ENCODE data around the gene SEMA5B. TPM values are rescaled to one million over a fixed set of nuclear protein-coding genes. Genes with fewer than 3 reads are reported as not detected.
A peak's percentile ranks its signal among the peaks of the same experiment; 100 is the strongest.

The SEMA5B gene
- polyA plus RNA-seq, 1 of the 3 experiments (the other 2 are of a cell fraction): 0.43 TPM

- Histone ChIP-seq H3K27me3 (ENCODE audit: insufficient read depth) (no peaks in the 10 kb centered on the region), H3K4me3 (ENCODE audit: low read depth in 2 of 2, low read length in 1 of 2) (no peak overlapping the region), H4K20me1 (ENCODE audit: insufficient read depth) (no peaks in the 10 kb centered on the region), H3K9me2 (no peaks in the 10 kb centered on the region), H2AFZ (ENCODE audit: low read depth) (no peak overlapping the region), H3K4me2 (no peak overlapping the region), H3F3A (replicated peaks; ENCODE audit: insufficient read depth) (no peaks in the 10 kb centered on the region), H3K36me3 (replicated peaks in 1 of 2; ENCODE audit: control insufficient read depth in 1 of 2, insufficient read depth in 2 of 2, low read length in 1 of 2) (no peaks in the 10 kb centered on the region), H3K27ac (ENCODE audit: low read depth in 2 of 2, low read length in 1 of 2) (peak overlapping the region in 1 of 2 experiments; percentile 84; a peak in 2 of 4 replicates), H3K9me3 (no peaks in the 10 kb centered on the region), H3K9ac (no peak overlapping the region), H3K79me2 (ENCODE audit: insufficient read depth) (no peaks in the 10 kb centered on the region), H3K4me1 (ENCODE audit: control insufficient read depth in 1 of 2, insufficient read depth in 2 of 2, low read depth in 1 of 2, low read length in 1 of 2) (peaks cover 0 to 28% of the 10 kb centered on the region in 2 experiments; a peak in 2 of 4 replicates)
- ChIA-PET CTCF (interaction anchor here (0.8 to 15.7 kb wide), 5 partner anchors 38 to 144 kb away, joined by 3 to 342 read pairs (median 4); partner anchors contain the start of gene SEMA5B), POLR2A (interaction anchor here (1.2 to 1.3 kb wide), 2 partner anchors 131 to 520 kb away, joined by 3 read pairs; partner anchors contain the start of gene WDR5B)
- DNase-seq: peak; percentile 68
- TF ChIP-seq GATA2 (CRISPR knock-in tag; IDR thresholded peaks at IDR 0.05) (peak; percentile 86), RCOR1 (IDR thresholded peaks at IDR 0.05; ENCODE audit: low read length) (peak; percentile 78), RAD21 (IDR thresholded peaks at IDR 0.05; ENCODE audit: low read length) (peak; percentile 16; the same call in 1 of the 2 replicates), GABPA (IDR thresholded peaks at IDR 0.05; ENCODE audit: low read depth) (no peak), EP300 (IDR thresholded peaks at IDR 0.05; ENCODE audit: borderline replicate concordance in 1 of 2, low read depth in 1 of 2, low read length in 1 of 2) (peak in 1 of 2 experiments; percentile 82; a peak in 2 of 4 replicates), CHD2 (IDR thresholded peaks at IDR 0.05; ENCODE audit: low read length, partially characterized antibody) (peak; percentile 58), MAX (IDR thresholded peaks at IDR 0.05; ENCODE audit: low read depth) (no peak), JUND (IDR thresholded peaks at IDR 0.05) (no peak), FOXJ3 (CRISPR knock-in tag; IDR thresholded peaks at IDR 0.05) (no peak), MXI1 (IDR thresholded peaks at IDR 0.05; ENCODE audit: low read depth, low read length) (peak; percentile 39; the same call in 1 of the 2 replicates)
- TF ChIP-seq, protein P1, sequence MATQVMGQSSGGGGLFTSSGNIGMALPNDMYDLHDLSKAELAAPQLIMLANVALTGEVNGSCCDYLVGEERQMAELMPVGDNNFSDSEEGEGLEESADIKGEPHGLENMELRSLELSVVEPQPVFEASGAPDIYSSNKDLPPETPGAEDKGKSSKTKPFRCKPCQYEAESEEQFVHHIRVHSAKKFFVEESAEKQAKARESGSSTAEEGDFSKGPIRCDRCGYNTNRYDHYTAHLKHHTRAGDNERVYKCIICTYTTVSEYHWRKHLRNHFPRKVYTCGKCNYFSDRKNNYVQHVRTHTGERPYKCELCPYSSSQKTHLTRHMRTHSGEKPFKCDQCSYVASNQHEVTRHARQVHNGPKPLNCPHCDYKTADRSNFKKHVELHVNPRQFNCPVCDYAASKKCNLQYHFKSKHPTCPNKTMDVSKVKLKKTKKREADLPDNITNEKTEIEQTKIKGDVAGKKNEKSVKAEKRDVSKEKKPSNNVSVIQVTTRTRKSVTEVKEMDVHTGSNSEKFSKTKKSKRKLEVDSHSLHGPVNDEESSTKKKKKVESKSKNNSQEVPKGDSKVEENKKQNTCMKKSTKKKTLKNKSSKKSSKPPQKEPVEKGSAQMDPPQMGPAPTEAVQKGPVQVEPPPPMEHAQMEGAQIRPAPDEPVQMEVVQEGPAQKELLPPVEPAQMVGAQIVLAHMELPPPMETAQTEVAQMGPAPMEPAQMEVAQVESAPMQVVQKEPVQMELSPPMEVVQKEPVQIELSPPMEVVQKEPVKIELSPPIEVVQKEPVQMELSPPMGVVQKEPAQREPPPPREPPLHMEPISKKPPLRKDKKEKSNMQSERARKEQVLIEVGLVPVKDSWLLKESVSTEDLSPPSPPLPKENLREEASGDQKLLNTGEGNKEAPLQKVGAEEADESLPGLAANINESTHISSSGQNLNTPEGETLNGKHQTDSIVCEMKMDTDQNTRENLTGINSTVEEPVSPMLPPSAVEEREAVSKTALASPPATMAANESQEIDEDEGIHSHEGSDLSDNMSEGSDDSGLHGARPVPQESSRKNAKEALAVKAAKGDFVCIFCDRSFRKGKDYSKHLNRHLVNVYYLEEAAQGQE (IDR thresholded peaks at IDR 0.05; ENCODE audit: low read depth, low read length): no peak
- 17% methylated on average over 6 of the region's 9 CpGs for WGBS (ENCODE audit: low lambda C conversion rate)
These were observed 91.2 kb downstream of the SEMA5B start for GRCh38 chr3:122936335-122936734.

DNA sequence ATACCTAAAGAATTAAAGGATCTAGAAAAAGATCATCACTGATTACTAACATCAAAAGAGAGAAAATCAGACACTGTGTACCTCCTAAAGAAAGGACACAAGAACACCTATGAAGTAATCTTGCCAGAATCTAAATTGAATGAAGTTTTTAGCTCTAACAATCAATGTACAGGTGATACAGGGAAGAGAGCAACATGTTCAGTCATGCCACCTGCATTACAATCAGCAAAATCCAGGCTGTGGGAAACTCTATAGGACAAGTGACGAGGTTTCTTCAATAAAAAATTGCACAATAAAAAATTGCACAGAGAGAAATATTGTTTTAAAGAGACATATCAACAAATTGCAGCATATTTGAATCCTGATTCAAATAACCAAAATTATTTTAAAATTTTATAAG, 93.3 kb downstream of the SEMA5B start:
- no peaks in the 10 kb centered on the region for H3F3A ChIP-seq (replicated peaks; ENCODE audit: insufficient read depth)
- no peak overlapping the region for H3K4me2 ChIP-seq
- peaks cover 0 to 34% of the 10 kb centered on the region in 2 experiments; a peak in 2 of 4 replicates for H3K4me1 ChIP-seq (ENCODE audit: control insufficient read depth in 1 of 2, insufficient read depth in 2 of 2, low read depth in 1 of 2, low read length in 1 of 2)
- H3K4me3 ChIP-seq (ENCODE audit: low read depth in 2 of 2, low read length in 1 of 2): no peak overlapping the region
- 50% methylated on average over 1 of the region's 1 CpG for WGBS (ENCODE audit: low lambda C conversion rate)
- no peaks in the 10 kb centered on the region for H3K27me3 ChIP-seq (ENCODE audit: insufficient read depth)
- CTCF ChIA-PET: interaction anchor here (1.2 to 15.7 kb wide), 2 partner anchors 9 to 92 kb away, joined by 11 to 342 read pairs; partner anchors contain the start of gene SEMA5B
- H4K20me1 ChIP-seq (ENCODE audit: insufficient read depth): no peaks in the 10 kb centered on the region
- no peak overlapping the region for H3K27ac ChIP-seq (ENCODE audit: low read depth in 2 of 2, low read length in 1 of 2)
- H3K9me2 ChIP-seq: no peaks in the 10 kb centered on the region
- no peak overlapping the region for H2AFZ ChIP-seq (ENCODE audit: low read depth)
- DNase-seq: no peak
- no peaks in the 10 kb centered on the region for H3K36me3 ChIP-seq (replicated peaks in 1 of 2; ENCODE audit: control insufficient read depth in 1 of 2, insufficient read depth in 2 of 2, low read length in 1 of 2)
- TF ChIP-seq TCF12 (IDR thresholded peaks at IDR 0.05): no peak
- TF ChIP-seq SMC3 (IDR thresholded peaks at IDR 0.05; ENCODE audit: low read depth, low read length): no peak
- TF ChIP-seq, protein P2, sequence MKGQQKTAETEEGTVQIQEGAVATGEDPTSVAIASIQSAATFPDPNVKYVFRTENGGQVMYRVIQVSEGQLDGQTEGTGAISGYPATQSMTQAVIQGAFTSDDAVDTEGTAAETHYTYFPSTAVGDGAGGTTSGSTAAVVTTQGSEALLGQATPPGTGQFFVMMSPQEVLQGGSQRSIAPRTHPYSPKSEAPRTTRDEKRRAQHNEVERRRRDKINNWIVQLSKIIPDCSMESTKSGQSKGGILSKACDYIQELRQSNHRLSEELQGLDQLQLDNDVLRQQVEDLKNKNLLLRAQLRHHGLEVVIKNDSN (IDR thresholded peaks at IDR 0.05; ENCODE audit: borderline replicate concordance, low read depth): no peak
- H3K9ac ChIP-seq: no peak overlapping the region
- POLR2A ChIA-PET: no interaction called here
- no peaks in the 10 kb centered on the region for H3K9me3 ChIP-seq
- no peaks in the 10 kb centered on the region for H3K79me2 ChIP-seq (ENCODE audit: insufficient read depth)
